ENCODE data around the gene ASB5. TPM values are rescaled to one million over a fixed set of nuclear protein-coding genes. Genes with fewer than 3 reads are reported as not detected.

ASB5 gene
- total RNA-seq, 3 donors from 2014 or later = 0.75 to 13.2 (median 0.96) TPM

GRCh38 chr4:176193938-176194337, 75.1 kb downstream of the ASB5 start:
- DNase-seq (no peak), ATAC-seq (no peak)
- intact Hi-C loops (cut with DNase I, micrococcal nuclease) = no loop called here
- Histone ChIP-seq H3K4me3 (no peak overlapping the region), H3K36me3 (ENCODE audit: low read depth) (no peaks in the 10 kb centered on the region), H3K4me1 (ENCODE audit: low read depth) (no peaks in the 10 kb centered on the region), H3K9me3 (no peaks in the 10 kb centered on the region)
- TF ChIP-seq, protein P1, sequence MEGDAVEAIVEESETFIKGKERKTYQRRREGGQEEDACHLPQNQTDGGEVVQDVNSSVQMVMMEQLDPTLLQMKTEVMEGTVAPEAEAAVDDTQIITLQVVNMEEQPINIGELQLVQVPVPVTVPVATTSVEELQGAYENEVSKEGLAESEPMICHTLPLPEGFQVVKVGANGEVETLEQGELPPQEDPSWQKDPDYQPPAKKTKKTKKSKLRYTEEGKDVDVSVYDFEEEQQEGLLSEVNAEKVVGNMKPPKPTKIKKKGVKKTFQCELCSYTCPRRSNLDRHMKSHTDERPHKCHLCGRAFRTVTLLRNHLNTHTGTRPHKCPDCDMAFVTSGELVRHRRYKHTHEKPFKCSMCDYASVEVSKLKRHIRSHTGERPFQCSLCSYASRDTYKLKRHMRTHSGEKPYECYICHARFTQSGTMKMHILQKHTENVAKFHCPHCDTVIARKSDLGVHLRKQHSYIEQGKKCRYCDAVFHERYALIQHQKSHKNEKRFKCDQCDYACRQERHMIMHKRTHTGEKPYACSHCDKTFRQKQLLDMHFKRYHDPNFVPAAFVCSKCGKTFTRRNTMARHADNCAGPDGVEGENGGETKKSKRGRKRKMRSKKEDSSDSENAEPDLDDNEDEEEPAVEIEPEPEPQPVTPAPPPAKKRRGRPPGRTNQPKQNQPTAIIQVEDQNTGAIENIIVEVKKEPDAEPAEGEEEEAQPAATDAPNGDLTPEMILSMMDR (IDR thresholded peaks at IDR 0.05) = no peak

DNA sequence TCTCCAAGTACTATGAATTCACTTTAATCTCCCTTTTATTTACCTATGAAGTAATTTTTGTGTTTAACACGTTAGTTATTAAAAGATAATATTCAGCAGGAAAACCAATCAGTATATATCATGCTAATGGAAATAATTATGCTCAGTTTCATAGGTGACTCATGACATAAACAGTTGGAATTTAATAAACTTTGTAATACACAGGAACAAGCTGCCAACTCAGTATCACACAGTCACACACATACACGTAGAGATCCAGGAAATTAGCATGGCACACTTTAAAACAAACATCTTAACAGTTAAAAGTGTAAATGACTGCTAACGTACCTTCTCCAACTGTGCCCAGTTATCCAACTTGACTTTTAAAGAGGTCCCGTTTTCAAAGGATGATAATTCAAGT, 75.9 kb downstream of the ASB5 start:
- TF ChIP-seq, protein P1 (IDR thresholded peaks at IDR 0.05) = no peak
- H3K4me3 ChIP-seq = no peak overlapping the region
- ATAC-seq (no peak), DNase-seq (no peak)
- H3K9me3 ChIP-seq = no peaks in the 10 kb centered on the region
- H3K36me3 ChIP-seq (ENCODE audit: low read depth) = no peaks in the 10 kb centered on the region
- intact Hi-C loops (cut with DNase I, micrococcal nuclease) = no loop called here
- H3K4me1 ChIP-seq (ENCODE audit: low read depth) = no peaks in the 10 kb centered on the region

GRCh38 chr4:176191974-176192373, 77.0 kb downstream of the ASB5 start:
- H3K4me1 ChIP-seq (ENCODE audit: low read depth) = no peaks in the 10 kb centered on the region
- TF ChIP-seq, protein P1 (IDR thresholded peaks at IDR 0.05) = no peak
- DNase-seq (peak in 1 of 3 donors; percentile 20), ATAC-seq (no peak)
- H3K4me3 ChIP-seq = no peak overlapping the region
- no peaks in the 10 kb centered on the region for H3K36me3 ChIP-seq (ENCODE audit: low read depth)
- intact Hi-C loops (cut with DNase I, micrococcal nuclease) = no loop called here
- no peaks in the 10 kb centered on the region for H3K9me3 ChIP-seq

GRCh38 chr4:176189891-176190795, 78.9 kb downstream of the ASB5 start:
- H3K9me3 ChIP-seq = no peaks in the 10 kb centered on the region
- H3K36me3 ChIP-seq (ENCODE audit: low read depth) = no peaks in the 10 kb centered on the region
- peak in 1 of 3 donors; percentile 25 for DNase-seq
- TF ChIP-seq, protein P1 (IDR thresholded peaks at IDR 0.05) = no peak
- H3K4me1 ChIP-seq (ENCODE audit: low read depth) = no peaks in the 10 kb centered on the region
- intact Hi-C loops (cut with DNase I, micrococcal nuclease) = no loop called here
- no peak for ATAC-seq
- H3K4me3 ChIP-seq = no peak overlapping the region

DNA sequence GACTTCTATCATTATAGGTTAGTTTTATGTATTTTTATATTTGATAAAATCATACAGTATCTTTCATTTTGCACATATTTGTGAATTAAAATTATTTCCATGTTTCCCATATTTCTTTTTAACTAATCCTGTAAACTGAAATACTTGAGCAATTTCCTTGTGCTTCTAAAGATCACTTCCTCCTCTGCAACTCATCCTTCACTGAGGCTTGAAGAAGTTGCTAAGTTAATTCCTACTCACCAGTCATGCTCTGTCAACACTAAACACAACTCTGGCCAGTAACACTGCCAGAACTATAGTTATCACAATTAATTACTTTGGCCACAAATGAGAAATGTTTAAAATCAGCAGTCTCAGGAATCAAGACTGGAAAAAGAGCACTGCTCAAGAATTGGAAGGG, 80.4 kb downstream of the ASB5 start:
- intact Hi-C loops (cut with DNase I, micrococcal nuclease) = no loop called here

More for the DNA sequence above, 80.4 kb downstream of the ASB5 start:
- Histone ChIP-seq H3K4me3 (no peak overlapping the region), H3K9me3 (no peaks in the 10 kb centered on the region), H3K4me1 (ENCODE audit: low read depth) (no peaks in the 10 kb centered on the region), H3K36me3 (ENCODE audit: low read depth) (no peaks in the 10 kb centered on the region)
- no peak for DNase-seq
- TF ChIP-seq, protein P1 (IDR thresholded peaks at IDR 0.05) = no peak
- ATAC-seq = no peak
